Epithelial cell of esophagus (primary cell): ENCODE results near the gene EPX.

ENCODE experiments used
- DNase-seq: peaks from one replicate; pipeline ENCODE4 v3.0.0; 2010; ENCODE audit warnings: low read depth
- H3K4me3 ChIP-seq: 2 replicates; pipeline ENCODE4 v1.5.1; 2011; ENCODE audit warnings: mild to moderate bottlenecking, low read length, control low read depth
- TF ChIP-seq, protein P1 (sequence below): IDR thresholded peaks from 2 replicates; pipeline ENCODE4 v1.5.1; 2011; ENCODE audit warnings: low read depth, mild to moderate bottlenecking, low read length, control low read depth, inconsistent platforms; ENCODE audit not compliant: insufficient read depth; ENCODE audit errors: missing control alignments

EPX gene

DNA sequence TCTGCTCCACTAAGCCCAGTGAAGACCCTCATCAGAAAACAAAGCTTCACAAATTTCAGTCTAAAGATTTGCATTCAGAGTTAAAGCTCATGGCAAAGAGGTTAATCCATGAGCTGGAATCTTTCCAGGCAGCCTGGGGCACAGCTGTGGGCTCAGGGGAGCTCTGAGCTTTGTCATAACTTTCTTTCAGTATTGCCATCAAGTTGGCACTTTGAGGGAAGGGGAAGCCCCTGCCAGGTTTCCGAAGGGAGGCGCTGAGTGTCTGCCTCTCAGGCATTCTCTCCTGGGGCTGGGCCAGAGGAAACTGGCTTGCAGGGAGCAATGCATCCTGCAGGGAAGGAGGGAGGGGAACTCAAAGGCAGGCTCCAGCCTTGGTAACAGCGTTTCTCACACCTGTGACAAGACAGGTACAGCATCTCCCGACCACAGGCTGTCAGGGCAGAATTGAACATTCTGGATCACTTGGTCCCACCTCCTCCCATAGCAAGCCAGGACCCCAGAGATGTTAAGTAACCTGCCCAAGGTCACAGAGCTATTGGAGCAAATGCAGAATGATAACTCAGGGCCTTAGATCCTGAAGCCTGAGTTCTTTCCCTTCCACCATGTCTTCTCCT lies 49.8 kb downstream of the EPX start:
- peak; percentile 34 for DNase-seq
- TF ChIP-seq, protein P1, sequence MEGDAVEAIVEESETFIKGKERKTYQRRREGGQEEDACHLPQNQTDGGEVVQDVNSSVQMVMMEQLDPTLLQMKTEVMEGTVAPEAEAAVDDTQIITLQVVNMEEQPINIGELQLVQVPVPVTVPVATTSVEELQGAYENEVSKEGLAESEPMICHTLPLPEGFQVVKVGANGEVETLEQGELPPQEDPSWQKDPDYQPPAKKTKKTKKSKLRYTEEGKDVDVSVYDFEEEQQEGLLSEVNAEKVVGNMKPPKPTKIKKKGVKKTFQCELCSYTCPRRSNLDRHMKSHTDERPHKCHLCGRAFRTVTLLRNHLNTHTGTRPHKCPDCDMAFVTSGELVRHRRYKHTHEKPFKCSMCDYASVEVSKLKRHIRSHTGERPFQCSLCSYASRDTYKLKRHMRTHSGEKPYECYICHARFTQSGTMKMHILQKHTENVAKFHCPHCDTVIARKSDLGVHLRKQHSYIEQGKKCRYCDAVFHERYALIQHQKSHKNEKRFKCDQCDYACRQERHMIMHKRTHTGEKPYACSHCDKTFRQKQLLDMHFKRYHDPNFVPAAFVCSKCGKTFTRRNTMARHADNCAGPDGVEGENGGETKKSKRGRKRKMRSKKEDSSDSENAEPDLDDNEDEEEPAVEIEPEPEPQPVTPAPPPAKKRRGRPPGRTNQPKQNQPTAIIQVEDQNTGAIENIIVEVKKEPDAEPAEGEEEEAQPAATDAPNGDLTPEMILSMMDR = no peak
- H3K4me3 ChIP-seq = no peak overlapping the region

- no peak overlapping the region for H3K4me3 ChIP-seq
- no peak for DNase-seq
- TF ChIP-seq, protein P1 = no peak
Observed at GRCh38 chr17:58244963-58245362, 52.4 kb downstream of the EPX start.

GRCh38 chr17:58245428-58246103 lies 53.0 kb downstream of the EPX start:
- no peak overlapping the region for H3K4me3 ChIP-seq
- TF ChIP-seq, protein P1 = no peak

GRCh38 chr17:58246104-58246740 lies 53.7 kb downstream of the EPX start:
- no peak for DNase-seq
- no peak overlapping the region for H3K4me3 ChIP-seq
- TF ChIP-seq, protein P1 = no peak

More at GRCh38 chr17:58245428-58246103, 53.0 kb downstream of the EPX start:
- DNase-seq = no peak

DNA sequence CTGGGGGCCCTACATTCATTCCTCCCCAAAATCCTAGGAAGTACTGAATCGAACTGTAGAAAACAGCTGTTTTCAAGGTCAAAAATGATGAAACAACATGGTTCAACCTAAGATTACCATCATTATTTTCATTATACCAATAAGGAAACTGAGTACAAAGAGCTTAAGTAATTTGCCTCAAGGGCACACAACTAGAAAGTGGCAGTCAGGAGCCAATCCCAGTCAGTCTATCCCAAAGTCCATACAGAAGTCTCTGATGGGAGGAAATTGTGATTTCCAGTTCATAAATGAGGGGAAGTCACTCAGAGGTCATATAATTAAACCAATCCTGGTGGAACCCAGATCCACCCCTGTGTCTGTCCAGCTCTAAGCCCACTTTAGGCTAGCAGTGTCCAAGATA lies 54.3 kb downstream of the EPX start:
- H3K4me3 ChIP-seq = no peak overlapping the region
- TF ChIP-seq, protein P1 = no peak
- no peak for DNase-seq

- H3K4me3 ChIP-seq = no peak overlapping the region
- DNase-seq = no peak
- TF ChIP-seq, protein P1 = no peak
Observed at GRCh38 chr17:58247511-58248363, 55.2 kb downstream of the EPX start.
